Activated CD4-positive, alpha-beta T cell treated with anti-CD3 and anti-CD28 coated beads, Interleukin-2, amount 10 ng/mL, durations not matched to agents 24 days and 14 days (primary cell): Measurements from ENCODE around the gene AMOTL2. TPM values are rescaled to one million over a fixed set of nuclear protein-coding genes. Genes with fewer than 3 reads are reported as not detected.

Experiments
- DNase-seq: peaks from one replicate; pipeline ENCODE4 v3.0.0; 2022
- H3K27ac Mint-ChIP-seq: one replicate; pipeline ENCODE4 v1.8.0; 2022; ENCODE audit warnings: mild to moderate bottlenecking, mixed read lengths
- H3K27me3 Mint-ChIP-seq: one replicate; pipeline ENCODE4 v1.8.0; 2022; ENCODE audit warnings: mixed read lengths
- H3K36me3 Mint-ChIP-seq: one replicate; pipeline ENCODE4 v1.8.0; 2022; ENCODE audit warnings: low read depth, mild to moderate bottlenecking, mixed read lengths
- H3K4me1 Mint-ChIP-seq: one replicate; pipeline ENCODE4 v1.8.0; 2021; ENCODE audit warnings: mixed read lengths
- H3K4me3 Mint-ChIP-seq: one replicate; pipeline ENCODE4 v1.8.0; 2022; ENCODE audit warnings: mild to moderate bottlenecking, moderate library complexity, mixed read lengths
- H3K9me3 Mint-ChIP-seq: one replicate; pipeline ENCODE4 v1.8.0; 2021; ENCODE audit warnings: mixed read lengths
- intact Hi-C: fragments of 100-400 bp; cut with micrococcal nuclease; formaldehyde crosslinking; loops from one replicate; pipeline ENCODE4 v1.15.1; 2023
- total RNA-seq: library from RNA; stranded (reverse); gene quantifications from 2 replicates; pipeline ENCODE4 v1.2.3, GENCODE V29; 2022

AMOTL2 gene
- total RNA-seq, 1 donor from 2014 or later, result not detected

DNA sequence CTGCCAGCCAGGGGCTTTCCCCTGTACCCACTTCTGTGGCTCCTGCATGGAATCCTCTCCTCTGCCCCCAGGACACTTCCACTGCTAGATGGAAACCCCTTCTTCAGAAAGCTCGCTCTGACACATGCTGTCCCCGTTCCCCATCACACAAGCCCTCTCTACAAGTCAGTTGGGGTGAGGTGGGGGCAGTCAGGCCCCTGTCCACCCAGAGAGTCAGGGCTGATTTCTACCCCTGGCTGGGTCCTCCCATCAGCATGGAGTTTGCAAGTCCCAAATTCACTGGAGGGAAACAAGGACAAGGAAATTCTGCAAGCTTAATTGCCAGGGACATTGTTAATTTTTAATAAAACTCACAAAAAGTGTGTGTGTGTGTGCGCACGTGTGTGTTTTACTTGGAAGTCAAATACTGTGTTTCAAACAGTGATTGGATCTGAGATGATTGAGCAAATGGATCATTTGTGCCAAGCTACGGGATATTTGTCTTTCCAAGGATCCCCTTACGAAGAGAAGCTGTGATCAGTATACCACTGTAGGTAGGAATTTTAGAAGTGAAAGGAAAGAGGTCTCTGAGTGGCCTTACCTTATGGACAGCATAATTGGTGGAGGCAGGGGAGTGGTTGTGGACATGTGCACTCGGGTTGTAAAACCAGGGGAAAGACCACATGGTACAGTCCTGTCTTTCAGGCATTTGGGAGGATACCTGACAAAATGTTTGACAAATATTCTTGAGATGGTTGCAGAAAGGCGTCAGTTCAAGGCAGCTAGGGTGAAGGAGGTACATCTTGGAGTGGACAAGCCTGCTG, 1.5 kb upstream of the AMOTL2 start:
- Mint-ChIP-seq H3K27me3 (peaks cover 52% of the 10 kb centered on the region), H3K27ac (no peak overlapping the region), H3K36me3 (no peaks in the 10 kb centered on the region), H3K4me3 (peak overlapping the region; percentile 75), H3K4me1 (peaks cover 5% of the 10 kb centered on the region), H3K9me3 (no peaks in the 10 kb centered on the region)
- DNase-seq, result no peak
- intact Hi-C loops, result loop anchor here (5.0 kb wide), 1 partner anchor 803 kb away; the partner anchor contains the start of gene CDV3

DNA sequence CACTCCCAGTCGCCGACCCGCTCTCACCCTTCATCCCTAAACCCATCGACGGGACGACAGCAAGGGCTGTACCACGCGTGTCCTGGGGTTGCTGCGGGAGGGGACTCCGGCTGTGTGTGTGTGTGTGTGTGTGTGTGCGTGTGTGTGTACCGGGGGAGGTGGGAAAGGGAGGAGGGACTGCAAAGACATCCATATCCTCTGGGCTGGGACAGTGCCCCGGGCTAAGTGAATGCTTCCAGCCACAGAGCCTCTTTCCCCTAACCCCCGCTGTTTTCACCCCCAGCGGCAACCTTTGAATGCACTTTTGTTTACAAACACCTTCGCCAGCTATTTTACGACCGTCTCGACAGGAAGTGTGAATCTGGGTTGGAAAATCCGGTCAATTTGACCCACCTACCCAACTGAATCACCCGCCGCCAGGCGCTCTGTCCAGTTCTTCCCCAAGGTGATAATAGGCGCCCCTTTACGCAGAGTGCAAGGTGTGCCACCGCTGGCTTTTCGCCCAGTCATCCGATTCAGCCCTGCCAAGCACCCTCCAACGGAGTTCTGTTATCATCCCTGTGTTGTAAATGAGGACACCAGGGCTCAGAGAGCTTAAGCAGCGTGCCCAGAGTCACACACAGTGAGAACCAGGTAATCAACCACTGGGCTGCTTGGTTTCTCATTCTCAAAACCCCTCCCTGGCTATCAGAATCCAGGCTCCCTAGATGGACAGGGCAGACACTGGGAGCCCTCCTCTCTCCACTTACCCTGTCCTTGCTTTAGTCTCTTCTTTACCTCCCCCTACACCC, 739 bp upstream of the AMOTL2 start:
- Mint-ChIP-seq H3K9me3 (no peaks in the 10 kb centered on the region), H3K27me3 (peaks cover 46% of the 10 kb centered on the region), H3K4me3 (peak overlapping the region; percentile 75), H3K27ac (no peak overlapping the region), H3K36me3 (no peaks in the 10 kb centered on the region), H3K4me1 (peaks cover 5% of the 10 kb centered on the region)
- DNase-seq, result no peak
- intact Hi-C loops, result loop anchor here (5.0 kb wide), 1 partner anchor 803 kb away; the partner anchor contains the start of gene CDV3

DNA sequence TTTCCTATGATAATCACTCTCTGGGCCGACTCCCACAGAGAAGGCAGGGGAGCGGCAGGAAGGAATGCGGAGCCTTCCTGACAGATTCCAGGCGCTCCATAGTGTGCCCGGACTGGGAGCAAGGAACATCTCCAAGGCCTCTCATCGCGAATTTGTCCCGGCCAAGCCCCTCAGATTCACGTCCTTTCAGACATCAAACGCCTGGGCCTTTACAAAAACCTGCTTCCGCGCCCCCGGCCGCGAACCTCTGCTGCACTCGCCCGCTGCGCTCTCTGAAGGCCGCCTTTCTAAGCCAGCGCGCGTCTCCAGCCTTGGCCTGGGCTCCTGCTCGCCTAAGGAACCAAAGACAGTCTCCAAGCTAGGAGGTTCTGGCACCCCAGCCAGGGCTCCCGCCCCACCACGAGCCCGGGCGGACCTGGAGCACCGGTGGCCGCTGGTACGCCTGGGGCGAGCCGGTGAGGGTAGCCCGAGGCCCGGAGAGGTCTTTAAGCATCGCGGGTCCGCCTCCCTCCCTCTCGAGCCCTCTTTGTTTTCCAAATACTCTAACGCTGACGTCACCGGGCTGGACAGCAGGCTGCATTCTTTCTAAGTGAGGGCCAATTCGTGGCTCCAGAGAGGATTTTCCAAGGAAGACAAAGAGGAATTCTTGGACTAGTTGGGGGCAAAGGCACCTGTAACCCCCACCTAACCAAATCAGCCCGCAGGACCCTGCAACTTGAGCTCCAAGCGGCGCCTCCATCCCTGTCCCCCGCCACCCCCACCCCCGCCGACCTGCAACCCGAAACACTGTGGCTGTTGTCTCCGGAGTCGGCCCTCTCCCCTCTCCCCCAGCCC, 759 bp downstream of the AMOTL2 start:
- peak overlapping the region; percentile 75 for H3K4me3 Mint-ChIP-seq
- no peaks in the 10 kb centered on the region for H3K9me3 Mint-ChIP-seq
- no peak for DNase-seq
- no peak overlapping the region for H3K27ac Mint-ChIP-seq
- H3K36me3 Mint-ChIP-seq, result no peaks in the 10 kb centered on the region
- intact Hi-C loops, result no loop called here
- H3K4me1 Mint-ChIP-seq, result peaks cover 5% of the 10 kb centered on the region
- peaks cover 43% of the 10 kb centered on the region for H3K27me3 Mint-ChIP-seq

DNA sequence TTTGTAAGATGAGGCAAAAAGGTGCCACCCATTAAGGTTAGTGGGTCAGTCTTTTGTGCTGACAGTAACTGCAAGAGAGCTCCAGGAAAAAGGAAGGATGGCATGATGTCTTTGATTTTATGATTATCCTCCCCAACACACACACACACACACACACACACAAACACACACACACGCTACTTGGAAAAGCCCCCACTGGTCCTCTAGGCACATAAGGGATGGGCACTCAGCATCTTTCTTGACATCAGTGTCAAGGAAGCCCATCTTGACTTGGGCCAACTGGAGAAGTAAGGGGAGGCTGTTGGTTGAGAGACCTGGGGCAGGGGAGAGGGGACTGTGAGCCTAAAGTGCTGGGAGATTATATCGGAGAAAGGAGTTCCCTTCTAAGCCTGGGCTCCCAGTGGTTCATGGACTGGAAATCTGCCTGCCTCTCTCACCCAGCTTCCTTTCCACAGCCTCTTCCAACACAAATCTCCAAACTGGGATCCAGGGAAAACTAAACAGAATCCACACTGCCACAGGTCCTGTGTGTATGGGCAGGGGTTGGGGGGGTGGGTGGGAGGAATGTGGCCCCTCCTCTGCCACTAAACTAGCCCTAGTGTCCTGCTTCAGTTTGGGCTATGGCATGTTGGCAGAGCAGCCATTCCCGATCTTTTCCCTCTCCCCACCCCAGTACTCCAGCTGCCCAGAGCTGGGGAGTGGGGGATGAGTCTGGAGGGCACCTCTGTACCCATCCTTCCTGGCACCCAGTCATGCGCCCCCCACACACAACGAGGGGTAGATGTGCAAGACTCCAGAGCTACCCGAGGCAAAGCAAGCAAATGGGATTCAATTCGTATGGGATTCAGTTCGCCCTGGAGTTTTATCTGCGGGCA, 1.6 kb downstream of the AMOTL2 start:
- Mint-ChIP-seq H3K4me1 (peaks cover 5% of the 10 kb centered on the region), H3K4me3 (no peak overlapping the region), H3K27me3 (peaks cover 43% of the 10 kb centered on the region), H3K27ac (no peak overlapping the region), H3K9me3 (no peaks in the 10 kb centered on the region), H3K36me3 (no peaks in the 10 kb centered on the region)
- intact Hi-C loops, result no loop called here
- no peak for DNase-seq

DNA sequence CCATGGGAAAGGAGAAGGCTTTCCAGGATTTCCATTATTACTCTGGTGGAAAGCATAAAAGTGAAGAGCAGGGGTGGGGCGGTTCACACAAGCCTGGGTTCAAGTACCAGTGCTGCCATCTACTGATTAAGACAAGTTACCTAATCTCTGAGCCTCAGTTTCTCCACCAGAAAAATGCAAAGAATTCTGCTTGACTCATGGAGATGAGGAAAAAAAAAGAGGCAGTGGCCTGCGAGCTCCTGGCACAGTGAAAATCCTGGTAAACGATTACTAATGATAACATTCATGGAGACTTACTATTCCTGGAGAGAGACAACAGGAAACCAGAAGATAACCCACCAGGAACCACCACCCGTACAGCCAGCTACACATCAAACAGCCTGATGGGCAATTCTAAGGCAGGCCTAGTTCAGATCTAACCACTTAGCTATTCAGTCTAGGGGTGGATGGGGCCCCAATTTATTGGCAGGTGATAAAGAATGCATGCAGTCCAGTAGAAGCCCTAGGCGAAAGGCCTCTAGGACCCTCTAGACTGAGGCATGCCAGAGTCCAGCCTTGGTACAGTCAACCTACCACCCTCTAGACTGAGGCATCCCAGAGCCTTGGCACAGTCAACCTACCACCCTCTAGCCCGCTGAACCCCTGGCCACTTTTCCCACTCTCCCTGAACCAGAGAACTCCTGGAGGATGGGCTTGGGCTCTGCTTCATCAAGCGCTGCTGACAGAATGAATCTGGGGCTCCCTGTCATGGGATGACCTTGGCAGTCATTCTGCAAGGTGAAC, 2.5 kb downstream of the AMOTL2 start:
- Mint-ChIP-seq H3K4me3 (no peak overlapping the region), H3K4me1 (peaks cover 5% of the 10 kb centered on the region), H3K9me3 (no peaks in the 10 kb centered on the region), H3K27me3 (peaks cover 38% of the 10 kb centered on the region), H3K36me3 (no peaks in the 10 kb centered on the region), H3K27ac (no peak overlapping the region)
- intact Hi-C loops, result no loop called here
- DNase-seq, result no peak

DNA sequence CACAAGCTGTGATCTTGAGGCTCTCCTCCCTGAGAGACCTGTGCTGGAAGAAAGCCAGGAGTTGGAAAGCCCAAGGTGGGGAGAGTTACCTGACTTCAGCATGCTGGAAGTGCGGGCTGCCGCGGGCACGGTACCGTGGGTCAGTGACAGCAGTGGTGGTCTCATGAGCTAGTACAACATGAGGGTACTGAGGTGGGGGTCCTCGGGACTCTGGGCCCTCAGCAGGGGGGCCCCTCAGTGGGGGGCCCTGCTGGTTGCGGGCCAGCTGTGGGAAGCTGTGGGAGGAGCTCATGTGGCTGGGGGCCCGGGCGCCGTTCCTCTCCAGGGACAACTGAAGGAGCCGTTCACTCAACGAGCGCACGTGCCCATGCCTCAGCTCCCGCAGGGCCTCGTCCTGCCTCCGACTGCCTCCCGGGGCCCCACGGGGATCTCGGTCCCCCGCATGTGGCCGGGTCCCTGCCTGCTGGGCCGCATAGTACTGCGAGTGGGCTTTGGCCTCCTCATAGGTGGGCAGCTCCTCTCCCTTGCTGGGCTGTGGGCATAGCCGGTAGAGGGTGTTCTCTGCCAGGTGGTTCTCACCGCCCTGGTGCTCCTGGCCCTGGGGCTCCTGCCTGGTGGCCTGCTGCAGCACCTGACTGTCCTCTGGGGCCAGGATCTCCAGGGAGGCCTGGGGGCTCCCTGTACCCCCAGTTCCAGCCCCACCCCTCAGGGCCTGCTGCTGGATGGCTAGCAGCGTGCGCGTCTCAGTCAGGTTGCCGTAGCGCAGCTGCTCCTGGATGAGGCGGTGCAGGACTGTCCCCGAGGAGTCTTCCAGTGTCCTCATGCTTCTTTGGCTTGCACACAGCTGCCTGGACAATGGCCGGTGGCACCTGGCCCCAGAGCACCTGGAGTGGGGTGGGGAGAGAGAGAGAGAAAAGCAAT, 3.4 kb downstream of the AMOTL2 start:
- no peak for DNase-seq
- Mint-ChIP-seq H3K36me3 (no peaks in the 10 kb centered on the region), H3K4me1 (peaks cover 5% of the 10 kb centered on the region), H3K4me3 (no peak overlapping the region), H3K9me3 (no peaks in the 10 kb centered on the region), H3K27me3 (peaks cover 33% of the 10 kb centered on the region), H3K27ac (no peak overlapping the region)
- intact Hi-C loops, result no loop called here

DNA sequence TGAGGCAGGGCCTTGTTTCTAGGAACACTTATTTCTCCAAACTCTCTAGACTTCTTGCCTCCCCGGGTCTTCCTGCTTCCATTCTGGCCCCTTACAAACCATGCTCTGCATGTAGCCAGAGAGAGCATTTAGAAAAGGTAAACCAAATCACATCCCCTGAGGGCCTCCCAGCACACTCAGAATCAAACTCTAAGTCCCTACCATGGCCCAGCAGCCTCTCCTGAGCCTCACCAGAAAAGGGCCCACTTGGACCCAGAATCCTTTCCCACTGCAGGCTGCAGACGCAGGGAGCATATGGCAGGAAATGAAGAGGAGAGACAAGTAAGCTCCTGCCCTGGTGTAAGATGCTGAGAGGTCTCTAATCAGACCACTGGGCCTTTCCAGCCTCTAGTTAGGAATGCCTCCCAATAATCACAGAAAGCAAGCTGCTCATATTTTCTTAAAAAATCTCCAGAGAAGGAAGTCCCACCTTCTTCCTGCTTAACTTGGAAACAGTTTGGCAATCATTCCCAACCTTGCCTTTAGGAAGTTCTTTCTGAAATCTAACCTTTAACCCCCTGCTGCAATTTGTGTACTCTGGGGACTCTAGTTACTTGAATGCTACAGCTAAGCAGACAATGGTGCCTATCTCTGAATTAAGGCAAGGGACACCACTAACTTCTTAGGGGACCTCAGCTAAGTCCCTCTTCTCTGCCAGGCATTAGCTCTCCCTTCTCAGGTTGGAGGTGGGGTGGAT, 4.2 kb downstream of the AMOTL2 start:
- DNase-seq, result no peak
- H3K4me3 Mint-ChIP-seq, result no peak overlapping the region
- H3K27me3 Mint-ChIP-seq, result peaks cover 29% of the 10 kb centered on the region
- no peaks in the 10 kb centered on the region for H3K9me3 Mint-ChIP-seq
- peaks cover 7% of the 10 kb centered on the region for H3K4me1 Mint-ChIP-seq
- H3K36me3 Mint-ChIP-seq, result no peaks in the 10 kb centered on the region
- no peak overlapping the region for H3K27ac Mint-ChIP-seq
- intact Hi-C loops, result no loop called here

DNA sequence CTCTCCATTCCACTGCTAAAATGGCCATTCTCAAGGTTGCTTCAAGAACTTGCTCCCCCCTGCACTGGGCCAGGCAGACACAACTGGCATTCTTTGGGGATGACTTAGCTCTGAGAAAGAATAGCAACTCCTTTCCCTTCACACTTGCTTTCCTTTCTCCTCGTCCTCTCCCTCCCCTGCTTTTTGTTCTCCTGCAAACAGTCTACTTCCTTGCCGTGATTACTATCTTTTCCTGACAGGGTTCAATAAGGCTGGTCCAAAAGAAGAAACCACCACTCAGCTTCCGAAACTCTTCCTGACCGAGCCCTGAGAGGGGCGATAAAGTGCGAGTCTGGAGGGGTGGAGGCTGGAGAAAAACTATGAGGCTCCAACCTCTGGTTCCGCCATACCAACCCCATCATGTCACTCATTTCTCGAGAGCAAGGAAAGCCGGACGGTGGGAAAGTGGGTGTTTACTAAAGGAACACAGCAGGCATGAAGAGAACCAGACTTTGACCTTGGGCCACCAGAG, 5.0 kb downstream of the AMOTL2 start:
- peaks cover 31% of the 10 kb centered on the region for H3K27me3 Mint-ChIP-seq
- H3K9me3 Mint-ChIP-seq, result no peaks in the 10 kb centered on the region
- peaks cover 10% of the 10 kb centered on the region for H3K4me1 Mint-ChIP-seq
- no peak for DNase-seq
- intact Hi-C loops, result no loop called here
- no peak overlapping the region for H3K27ac Mint-ChIP-seq
- no peaks in the 10 kb centered on the region for H3K36me3 Mint-ChIP-seq
- H3K4me3 Mint-ChIP-seq, result no peak overlapping the region

DNA sequence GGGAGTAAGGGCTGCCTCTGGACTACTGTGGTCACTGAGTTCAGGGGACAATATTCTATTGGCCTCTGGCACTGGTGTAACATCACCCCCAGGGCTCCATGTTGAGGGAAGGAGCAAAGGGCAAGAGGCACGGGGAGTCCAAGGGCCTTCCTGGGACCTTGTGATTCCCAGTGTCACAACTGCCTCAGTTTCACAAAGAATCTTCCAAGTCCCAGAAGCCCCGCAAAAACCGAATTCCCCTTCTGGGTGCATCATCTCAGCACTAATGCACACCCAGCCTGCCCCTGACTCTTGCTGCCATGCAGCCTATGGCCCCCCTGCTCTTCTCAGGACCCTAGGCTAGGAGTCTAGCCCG, 5.5 kb downstream of the AMOTL2 start:
- Mint-ChIP-seq H3K27me3 (peaks cover 30% of the 10 kb centered on the region), H3K4me1 (peaks cover 14% of the 10 kb centered on the region), H3K4me3 (no peak overlapping the region), H3K9me3 (no peaks in the 10 kb centered on the region), H3K27ac (no peak overlapping the region), H3K36me3 (no peaks in the 10 kb centered on the region)
- intact Hi-C loops, result no loop called here
- DNase-seq, result no peak

DNA sequence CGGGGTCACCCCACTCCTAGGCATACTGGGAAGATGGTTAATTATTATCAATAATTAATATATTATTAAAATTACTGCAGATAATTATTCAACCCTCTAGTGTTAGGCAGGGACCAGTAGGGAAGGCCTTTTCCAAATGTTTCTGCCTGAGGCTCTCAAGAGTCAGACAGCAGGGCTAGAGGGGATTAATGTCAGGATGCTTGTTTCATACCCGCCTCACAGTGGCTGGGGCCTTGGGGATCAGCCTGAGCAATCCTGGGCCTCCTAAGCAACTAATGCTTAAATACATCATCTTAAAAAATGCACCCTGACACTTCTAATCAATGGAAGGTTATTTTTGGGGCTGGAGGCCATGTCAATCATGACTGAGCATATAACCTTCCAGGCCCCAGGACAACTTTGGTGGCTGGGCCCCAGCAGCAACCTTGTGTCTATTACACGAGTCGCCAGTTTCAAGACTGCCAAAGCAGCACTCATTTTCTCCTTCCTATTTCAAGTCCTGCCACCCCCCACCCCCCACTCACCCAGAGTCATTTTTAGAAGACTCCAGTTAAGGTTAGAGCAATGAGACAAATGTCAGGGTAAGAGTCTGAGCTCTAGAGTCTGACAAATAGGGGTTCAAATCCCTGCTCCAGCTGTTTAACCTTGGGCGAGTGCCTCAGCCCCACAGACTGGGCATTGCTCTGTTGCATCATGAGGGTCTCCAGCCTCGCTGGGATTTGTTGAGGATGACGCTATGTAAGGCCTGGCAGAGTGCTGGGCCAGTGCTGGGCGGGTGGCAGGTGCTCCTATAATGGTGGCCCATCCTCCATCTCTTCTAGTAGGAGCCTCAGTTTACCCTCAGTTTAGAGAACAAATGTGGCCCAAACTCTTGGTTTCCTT, 6.1 kb downstream of the AMOTL2 start:
- Mint-ChIP-seq H3K4me1 (peaks cover 15% of the 10 kb centered on the region), H3K4me3 (no peak overlapping the region), H3K27ac (no peak overlapping the region), H3K36me3 (no peaks in the 10 kb centered on the region), H3K27me3 (peaks cover 32% of the 10 kb centered on the region), H3K9me3 (no peaks in the 10 kb centered on the region)
- intact Hi-C loops, result no loop called here
- DNase-seq, result no peak
